GM19351 (cell line): ENCODE data around the gene IVD.

Experiments used
- ATAC-seq: cut with Tn5 transposase; IDR thresholded peaks from one replicate; pipeline ENCODE4 v1.9.1; 2021; ENCODE audit warnings: mild to moderate bottlenecking, moderate library complexity; ENCODE audit not compliant: unreplicated experiment

Gene IVD

DNA sequence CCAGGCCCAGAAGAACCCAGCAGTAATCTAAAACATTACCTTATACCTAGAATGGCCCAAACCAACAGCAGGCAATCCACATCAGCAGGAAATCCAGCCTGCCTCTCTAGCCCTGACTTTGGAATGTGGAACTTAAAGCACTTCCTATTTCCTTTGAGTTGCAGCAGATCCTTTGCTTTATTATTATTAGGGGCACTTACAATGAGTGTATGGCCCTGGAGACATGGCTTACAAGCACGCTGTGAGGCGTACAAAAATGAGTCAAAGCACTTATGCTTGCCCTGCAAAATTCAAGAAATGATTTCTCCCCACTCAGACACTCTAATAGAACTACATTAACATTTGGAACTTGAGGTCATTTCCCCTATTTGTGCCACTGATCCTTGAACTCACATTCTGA, 32.6 kb upstream of the IVD start:
- ATAC-seq, result no peak

- no peak for ATAC-seq
Measured at GRCh38 chr15:40377606-40378005, 28.0 kb upstream of the IVD start.

- ATAC-seq, result no peak
Measured at GRCh38 chr15:40379374-40379773, 26.2 kb upstream of the IVD start.

DNA sequence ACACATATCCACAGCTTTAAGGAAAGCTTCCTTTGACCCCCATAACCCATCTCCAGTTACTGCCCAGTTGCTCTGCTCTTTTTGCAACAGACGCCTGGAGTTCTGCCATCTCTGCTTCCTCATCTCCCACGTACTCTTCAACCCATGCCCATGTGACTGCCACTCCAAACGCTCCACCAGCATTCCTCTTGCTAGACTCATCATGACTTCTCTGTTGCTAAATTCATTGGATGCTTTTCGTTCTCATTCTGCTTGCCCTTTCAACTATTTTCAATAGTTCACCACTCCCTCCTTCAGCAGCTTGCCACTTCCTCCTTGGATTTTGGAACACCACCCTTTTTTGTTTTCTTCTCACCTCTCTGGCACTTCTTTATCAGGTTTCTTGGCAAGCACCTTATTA, 25.7 kb upstream of the IVD start:
- ATAC-seq, result no peak

DNA sequence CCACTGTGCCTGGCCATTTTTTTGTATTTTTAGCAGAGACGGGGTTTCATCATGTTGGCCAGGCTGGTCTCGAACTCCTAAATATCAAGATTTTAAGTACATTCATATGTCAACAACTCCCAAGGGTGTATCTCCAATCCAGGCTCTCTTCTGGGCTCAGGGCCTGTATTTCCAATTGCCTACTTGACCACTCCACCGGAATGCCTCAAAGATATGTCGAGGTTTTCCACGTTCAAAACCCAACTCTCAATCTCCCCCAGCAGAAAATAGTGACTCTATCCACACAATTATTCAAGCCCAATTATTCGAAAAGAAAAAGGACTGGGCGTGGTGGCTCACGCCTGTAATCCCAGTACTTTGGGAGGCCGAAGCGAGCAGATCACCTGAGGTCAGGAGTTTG, 25.0 kb upstream of the IVD start:
- ATAC-seq, result no peak

DNA sequence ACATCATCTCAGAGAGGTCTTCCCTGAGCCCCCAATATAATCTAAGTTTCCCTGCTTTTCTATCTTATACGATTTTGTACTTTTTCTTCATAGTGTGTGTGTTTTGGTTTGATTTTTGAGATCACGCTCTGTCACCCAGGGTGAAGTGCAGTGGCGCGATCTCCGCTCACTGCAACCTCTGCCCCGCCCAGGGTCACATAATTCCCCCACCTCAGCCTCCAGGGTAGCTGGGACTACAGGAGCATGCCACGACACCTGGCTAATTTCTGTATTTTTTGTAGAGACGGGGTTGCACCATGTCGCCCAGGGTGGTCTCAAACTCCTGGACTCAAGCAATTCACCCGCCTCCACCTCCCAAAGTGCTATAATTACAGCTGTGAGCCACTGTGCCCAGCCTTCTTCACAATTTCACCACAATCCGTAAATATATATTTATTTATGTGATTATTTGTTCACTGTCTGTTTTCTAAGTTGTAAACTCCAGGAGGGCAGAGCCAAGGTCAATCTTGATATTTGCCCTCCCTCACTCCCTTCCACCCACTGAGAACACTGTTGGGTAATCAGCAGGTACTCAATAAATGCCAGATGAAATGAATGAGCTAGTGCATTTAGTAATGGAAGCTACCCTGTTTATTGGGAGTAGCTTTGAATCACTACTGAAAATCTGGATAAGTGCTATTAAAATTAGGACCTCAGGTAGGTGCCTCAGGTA, 23.6 kb upstream of the IVD start:
- no peak for ATAC-seq

DNA sequence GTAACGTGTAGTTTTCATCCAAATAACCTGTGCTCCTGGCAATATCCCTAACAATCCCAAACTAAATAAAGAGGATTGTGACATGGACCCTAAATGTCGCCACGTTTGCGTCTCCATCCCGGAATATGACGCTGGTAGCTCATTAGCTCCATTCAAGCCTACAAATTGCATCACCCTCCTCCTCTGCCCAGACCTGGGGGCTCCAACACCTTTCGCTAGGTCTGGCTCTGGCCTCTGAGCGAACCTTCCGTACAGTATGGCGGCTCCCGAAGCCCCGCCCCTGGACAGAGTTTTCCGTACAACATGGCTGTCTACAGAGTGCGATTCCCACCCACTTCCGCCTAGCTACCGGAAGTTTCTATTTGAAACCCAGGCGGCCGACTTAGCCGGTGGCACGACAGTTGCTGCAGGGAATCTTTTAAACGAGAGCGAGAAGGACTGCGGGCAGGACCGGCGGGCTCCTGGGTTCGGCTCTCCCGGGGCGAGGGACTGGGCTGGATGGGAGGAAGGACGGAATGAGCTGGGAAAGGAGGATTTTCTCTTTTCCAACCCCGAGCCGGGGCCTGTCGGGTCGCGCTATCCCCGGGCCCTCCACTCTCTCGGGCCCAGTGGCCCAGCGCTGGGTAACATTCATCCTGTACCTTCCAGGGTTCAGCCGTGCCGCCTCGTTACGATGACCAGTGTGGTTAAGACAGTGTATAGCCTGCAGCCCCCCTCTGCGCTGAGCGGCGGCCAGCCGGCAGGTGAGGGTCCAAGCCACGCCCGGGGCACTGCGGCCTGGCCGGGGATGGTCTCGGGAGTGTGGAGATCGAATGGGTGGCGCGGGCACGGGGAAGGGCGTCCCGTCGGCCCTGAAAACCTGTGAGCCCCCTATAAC, 22.8 kb upstream of the IVD start, which contains the start of gene KNSTRN:
Gene KNSTRN (plus strand): TSS at position 142 of the 877 bp plus-strand sequence. CDS start 115 bp downstream, at position 257.
- peak; percentile 98 for ATAC-seq

DNA sequence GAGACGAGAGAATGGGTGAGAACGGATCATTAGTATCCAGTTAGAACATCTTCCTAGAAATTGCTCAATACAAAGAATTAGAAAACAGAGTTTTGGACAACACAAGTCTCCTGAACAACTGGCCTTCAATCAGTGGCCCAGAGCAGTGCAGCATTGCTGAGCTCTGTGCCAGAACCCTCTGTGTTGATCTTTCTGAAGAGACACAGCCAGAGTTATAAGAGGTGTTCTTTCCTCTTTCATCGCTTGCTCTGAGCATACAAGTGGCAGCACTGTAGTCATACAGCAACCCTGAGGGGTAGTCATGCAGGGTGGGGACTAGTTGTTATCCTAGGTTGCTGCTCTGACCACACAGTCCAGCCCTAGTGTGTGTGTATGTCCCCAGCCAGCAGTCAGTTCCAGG, 19.1 kb upstream of the IVD start:
- no peak for ATAC-seq

- ATAC-seq, result no peak
Measured at GRCh38 chr15:40388941-40389823, 16.4 kb upstream of the IVD start.

GRCh38 chr15:40389824-40390595, 15.6 kb upstream of the IVD start:
- ATAC-seq, result no peak

DNA sequence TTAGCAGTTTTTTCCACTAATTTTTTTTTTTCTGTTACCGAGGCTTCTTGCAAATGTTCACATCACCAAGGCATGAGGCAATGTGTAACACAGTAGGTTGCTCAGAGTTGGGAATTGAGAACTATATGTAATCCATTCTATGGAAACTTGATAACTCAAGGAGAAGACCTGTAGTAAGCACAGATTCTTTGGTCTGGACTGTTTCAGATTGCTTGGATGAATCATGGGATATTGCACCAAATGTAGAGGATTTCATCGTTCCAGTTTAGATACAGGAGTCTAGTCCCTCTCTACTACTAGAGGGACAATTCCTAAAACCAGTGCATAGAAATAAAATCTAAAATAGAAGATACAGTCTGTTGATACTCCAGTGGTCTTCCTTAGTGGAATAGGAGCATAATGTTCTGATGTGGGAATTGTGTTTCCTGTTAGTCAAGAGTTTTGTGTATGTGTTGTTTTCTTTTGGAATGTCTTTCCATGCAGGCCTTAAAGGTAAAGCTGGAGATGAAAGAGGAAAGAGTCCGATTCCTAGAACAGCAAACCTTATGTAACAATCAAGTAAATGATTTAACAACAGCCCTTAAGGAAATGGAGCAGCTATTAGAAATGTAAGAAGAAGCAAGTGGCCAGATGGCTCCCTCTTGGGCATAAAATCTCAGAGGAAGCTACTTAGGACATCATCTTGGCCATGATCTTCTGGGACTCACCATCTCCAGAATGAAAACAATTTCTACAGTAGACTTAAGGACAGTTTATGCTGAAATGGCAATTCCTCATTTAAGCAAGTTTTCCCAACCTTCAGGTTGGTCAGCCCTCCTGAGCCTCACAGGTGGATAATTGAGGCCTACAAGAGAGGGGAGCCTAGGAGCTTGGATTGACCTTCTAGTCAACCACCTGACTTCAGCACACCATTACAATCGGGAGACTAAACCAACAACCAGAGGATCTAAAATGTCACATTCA, 12.3 kb upstream of the IVD start:
- ATAC-seq, result no peak

GRCh38 chr15:40397688-40398412, 7.7 kb upstream of the IVD start:
- no peak for ATAC-seq

DNA sequence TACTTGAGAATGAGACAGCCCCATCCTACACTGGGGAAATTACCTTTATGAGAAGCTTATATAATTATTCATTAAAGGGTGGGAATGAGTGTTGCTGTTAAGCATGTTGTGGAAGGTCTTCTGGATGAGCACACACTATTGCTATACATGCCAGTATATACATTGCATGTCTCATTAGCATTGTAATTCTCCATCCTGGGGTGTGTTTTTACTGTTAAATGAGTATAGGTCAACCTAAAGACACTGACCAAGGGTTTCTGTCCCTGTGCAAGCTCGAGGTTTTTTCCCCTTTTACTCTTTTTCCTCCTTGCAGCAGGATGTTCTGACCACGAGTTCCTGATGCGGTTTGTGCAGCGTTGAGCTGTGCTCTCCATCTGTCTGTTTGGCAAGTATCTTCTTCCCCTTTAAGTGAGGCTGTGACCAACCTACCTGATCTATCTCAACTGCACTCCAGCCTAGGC, 7.2 kb upstream of the IVD start:
- peak; percentile 84 for ATAC-seq

- ATAC-seq, result no peak
Measured at GRCh38 chr15:40399370-40399769, 6.2 kb upstream of the IVD start.

DNA sequence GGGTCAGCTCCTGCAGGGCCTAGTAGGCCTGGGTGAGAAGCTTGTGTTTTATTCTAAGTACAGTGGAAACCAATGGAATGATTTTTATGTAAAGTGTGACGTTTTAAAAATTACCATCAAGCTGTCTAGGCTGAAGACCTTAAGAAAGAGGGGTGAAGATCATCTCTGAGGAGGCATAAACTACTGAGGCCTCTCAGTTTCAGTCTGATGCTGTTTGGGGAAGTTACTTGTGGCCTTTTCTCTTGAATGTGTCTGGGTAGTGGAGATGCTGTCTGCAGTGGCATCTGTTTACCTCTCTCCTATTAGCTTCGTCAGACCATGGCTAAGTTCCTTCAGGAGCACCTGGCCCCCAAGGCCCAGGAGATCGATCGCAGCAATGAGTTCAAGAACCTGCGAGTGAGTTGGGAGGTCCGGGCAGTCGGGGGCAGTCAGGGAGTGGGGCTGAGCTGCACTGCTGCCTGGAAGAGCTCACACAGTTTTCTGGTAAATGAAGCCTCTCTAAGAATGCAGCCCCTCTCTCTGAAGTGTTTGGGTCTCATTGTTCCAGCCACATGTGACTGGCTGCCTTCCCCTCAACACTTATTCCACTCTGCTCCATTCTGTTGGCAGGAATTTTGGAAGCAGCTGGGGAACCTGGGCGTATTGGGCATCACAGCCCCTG, 1.9 kb downstream of the IVD start:
- peak; percentile 59 for ATAC-seq

DNA sequence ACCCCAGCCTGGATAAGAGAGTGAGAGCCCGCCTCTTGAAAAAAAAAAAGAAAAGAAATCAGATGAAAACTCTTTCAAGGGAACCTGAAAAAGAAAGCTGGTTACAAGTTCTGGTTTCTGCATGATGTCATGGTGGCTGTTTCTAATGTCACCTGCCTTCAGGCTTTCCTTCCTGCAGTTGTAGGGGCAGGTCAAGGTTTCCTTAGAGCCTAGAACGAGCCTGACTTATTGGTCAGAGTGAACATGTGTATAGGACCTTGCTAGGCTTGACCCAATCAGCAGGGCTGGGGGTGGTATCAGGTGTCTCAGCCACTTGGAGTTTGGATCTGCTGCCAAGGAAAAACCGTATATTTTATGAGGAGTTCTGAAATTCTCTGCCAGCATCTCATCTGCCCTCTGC, 3.8 kb downstream of the IVD start:
- ATAC-seq, result no peak

DNA sequence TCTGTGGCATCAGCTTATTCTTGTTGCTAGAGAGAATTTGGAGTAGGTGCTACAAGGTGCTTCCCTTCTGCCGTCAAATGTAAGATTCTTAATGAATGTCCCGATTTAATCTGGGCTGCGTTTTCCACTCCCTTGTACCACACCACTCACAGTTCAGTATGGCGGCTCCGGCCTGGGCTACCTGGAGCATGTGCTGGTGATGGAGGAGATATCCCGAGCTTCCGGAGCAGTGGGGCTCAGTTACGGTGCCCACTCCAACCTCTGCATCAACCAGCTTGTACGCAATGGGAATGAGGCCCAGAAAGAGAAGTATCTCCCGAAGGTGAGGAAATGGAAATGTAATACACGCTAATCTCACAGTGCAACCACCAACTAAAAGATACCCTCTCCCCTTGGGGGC, 4.9 kb downstream of the IVD start:
- ATAC-seq, result no peak
